Stimulated activated CD8-positive, alpha-beta memory T cell treated with anti-CD3 and anti-CD28 coated beads, Interleukin-7, amount 100 ng/mL, for 4 hours (primary cell): ENCODE results near the gene ZAR1L.

ENCODE experiments used
- DNase-seq, 2 donors: peaks; one replicate each; pipeline ENCODE4 v3.0.0-alpha.2; 2020; ENCODE audit warnings: low read depth in 2 of 2

Gene ZAR1L

DNA sequence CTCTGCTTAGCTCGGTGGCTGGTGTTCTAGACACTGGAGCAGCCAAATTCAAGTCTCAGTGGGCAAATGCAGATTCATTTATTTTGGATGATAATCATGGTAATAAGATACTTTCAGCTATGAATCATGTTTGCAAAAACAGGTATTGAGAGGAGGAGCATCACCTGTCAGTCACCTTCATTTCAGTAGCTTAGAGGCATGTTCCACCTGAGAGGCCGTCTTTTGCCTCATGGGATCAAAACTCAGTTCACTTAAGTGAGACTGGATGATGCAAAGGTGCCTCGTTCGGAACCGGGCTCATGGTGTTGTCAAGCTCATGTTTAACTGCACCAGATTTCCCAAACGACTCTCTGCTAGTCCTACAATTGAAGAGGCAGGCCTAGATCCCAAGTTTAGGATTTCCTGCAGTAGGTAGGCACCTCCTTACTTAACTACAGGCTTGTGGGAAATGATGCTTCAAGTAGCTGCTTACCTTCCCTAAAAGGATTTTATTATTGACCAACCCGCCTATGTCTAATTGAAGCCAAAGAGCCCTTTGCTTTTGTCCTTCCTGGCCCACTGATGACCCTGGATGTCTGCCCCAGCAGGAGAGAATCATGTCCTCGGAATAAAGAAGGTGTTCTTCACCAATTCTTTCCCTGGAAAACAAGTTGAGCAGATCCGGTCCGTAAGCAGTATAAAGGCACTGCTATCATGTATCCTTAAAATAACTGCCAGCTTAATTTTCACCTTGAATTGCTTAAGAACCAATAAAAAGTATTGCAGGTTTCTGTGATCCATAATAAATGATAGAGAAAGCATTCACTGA lies 60.0 kb downstream of the ZAR1L start:
- no peak for DNase-seq

- DNase-seq: no peak
These were observed 60.7 kb downstream of the ZAR1L start for GRCh38 chr13:32254416-32254815.

DNA sequence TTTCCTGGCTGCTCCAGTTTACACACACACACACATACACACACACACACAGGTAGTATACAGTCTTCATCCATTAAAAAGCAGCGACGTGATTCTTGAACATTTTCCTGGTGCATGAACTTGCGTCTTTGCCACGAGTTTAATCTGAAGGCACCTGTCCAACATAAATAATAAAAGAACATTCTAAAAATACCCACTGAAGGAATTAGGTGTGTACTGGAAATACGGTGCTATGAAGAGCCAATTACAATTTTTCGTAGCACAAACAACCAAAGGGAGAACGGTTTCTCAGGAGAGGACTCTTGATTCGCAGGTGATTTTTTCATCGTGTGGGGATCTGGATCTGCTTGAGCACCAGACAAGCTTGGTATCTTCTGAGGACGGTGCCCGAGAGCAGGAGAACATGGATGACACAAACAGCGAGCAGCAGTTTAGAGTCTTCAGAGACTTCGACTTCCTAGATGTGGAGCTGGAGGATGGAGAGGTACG lies 61.2 kb downstream of the ZAR1L start:
- no peak for DNase-seq
